ENCODE data around the gene SLC7A9. TPM values are rescaled to one million over a fixed set of nuclear protein-coding genes. Genes with fewer than 3 reads are reported as not detected.

Gene SLC7A9
- polyA plus RNA-seq, 1 experiment = not detected

- Histone ChIP-seq H3K27ac (ENCODE audit: low read depth, low read length) (no peak overlapping the region), H3K4me3 (ENCODE audit: low read depth, low read length) (no peak overlapping the region), H3K9me3 (ENCODE audit: control insufficient read depth, insufficient read depth, low read length) (peaks cover 11% of the 10 kb centered on the region), H3K27me3 (ENCODE audit: control insufficient read depth, insufficient read depth, low read length) (no peaks in the 10 kb centered on the region)
- no peak for DNase-seq (ENCODE audit: low read depth, low spot score)
- ChIA-PET POLR2A (no interaction called here), CTCF (no interaction called here)
- TF ChIP-seq CTCF (IDR thresholded peaks at IDR 0.05; ENCODE audit: low read depth, low read length) = no peak
Observed at GRCh38 chr19:32891609-32892008, 22.0 kb upstream of the SLC7A9 start.

- CTCF ChIA-PET = no interaction called here
- no peak for TF ChIP-seq CTCF (IDR thresholded peaks at IDR 0.05; ENCODE audit: low read depth, low read length)
- Histone ChIP-seq H3K27ac (ENCODE audit: low read depth, low read length) (no peak overlapping the region), H3K27me3 (ENCODE audit: control insufficient read depth, insufficient read depth, low read length) (no peaks in the 10 kb centered on the region), H3K4me3 (ENCODE audit: low read depth, low read length) (no peak overlapping the region), H3K9me3 (ENCODE audit: control insufficient read depth, insufficient read depth, low read length) (peaks cover 11% of the 10 kb centered on the region)
- no peak for DNase-seq (ENCODE audit: low read depth, low spot score)
- POLR2A ChIA-PET = no interaction called here
Observed at GRCh38 chr19:32890841-32891240, 21.3 kb upstream of the SLC7A9 start.

GRCh38 chr19:32890326-32890725 lies 20.8 kb upstream of the SLC7A9 start:
- CTCF ChIA-PET = no interaction called here
- no peak overlapping the region for H3K4me3 ChIP-seq (ENCODE audit: low read depth, low read length)

GRCh38 chr19:32889137-32889934 lies 19.8 kb upstream of the SLC7A9 start:
- no peak for TF ChIP-seq CTCF (IDR thresholded peaks at IDR 0.05; ENCODE audit: low read depth, low read length)
- ChIA-PET CTCF (no interaction called here), POLR2A (no interaction called here)
- Histone ChIP-seq H3K9me3 (ENCODE audit: control insufficient read depth, insufficient read depth, low read length) (peaks cover 11% of the 10 kb centered on the region), H3K27me3 (ENCODE audit: control insufficient read depth, insufficient read depth, low read length) (no peaks in the 10 kb centered on the region), H3K27ac (ENCODE audit: low read depth, low read length) (no peak overlapping the region), H3K4me3 (ENCODE audit: low read depth, low read length) (no peak overlapping the region)
- no peak for DNase-seq (ENCODE audit: low read depth, low spot score)

More at GRCh38 chr19:32890326-32890725, 20.8 kb upstream of the SLC7A9 start:
- Histone ChIP-seq H3K27ac (ENCODE audit: low read depth, low read length) (no peak overlapping the region), H3K9me3 (ENCODE audit: control insufficient read depth, insufficient read depth, low read length) (peaks cover 11% of the 10 kb centered on the region), H3K27me3 (ENCODE audit: control insufficient read depth, insufficient read depth, low read length) (no peaks in the 10 kb centered on the region)
- DNase-seq (ENCODE audit: low read depth, low spot score) = no peak
- POLR2A ChIA-PET = no interaction called here
- TF ChIP-seq CTCF (IDR thresholded peaks at IDR 0.05; ENCODE audit: low read depth, low read length) = no peak

GRCh38 chr19:32887572-32888215 lies 18.1 kb upstream of the SLC7A9 start:
- ChIA-PET CTCF (no interaction called here), POLR2A (no interaction called here)
- no peak overlapping the region for H3K27ac ChIP-seq (ENCODE audit: low read depth, low read length)
- H3K27me3 ChIP-seq (ENCODE audit: control insufficient read depth, insufficient read depth, low read length) = no peaks in the 10 kb centered on the region
- no peak for DNase-seq (ENCODE audit: low read depth, low spot score)
- H3K4me3 ChIP-seq (ENCODE audit: low read depth, low read length) = no peak overlapping the region
- H3K9me3 ChIP-seq (ENCODE audit: control insufficient read depth, insufficient read depth, low read length) = peaks cover 11% of the 10 kb centered on the region
- no peak for TF ChIP-seq CTCF (IDR thresholded peaks at IDR 0.05; ENCODE audit: low read depth, low read length)

All from AG04450 (cell line).